Left hindlimb (tissue), 1 donor: ENCODE results near the gene NRDC.
"Not testable (repeated sequence)": the region's sequence is repeated elsewhere in the genome, so short reads cannot be mapped to it uniquely, and the experiment has no call there.

Source experiments
- DNase-seq: peaks from one replicate; pipeline ENCODE4 v3.0.0-alpha.2; 2018

The NRDC gene

GRCh38 chr1:51894748-51895147, 16.2 kb upstream of the NRDC start:
- DNase-seq = not testable (repeated sequence)

- no peak for DNase-seq
Observed at GRCh38 chr1:51878308-51878615, 265 bp downstream of the NRDC start.

GRCh38 chr1:51877434-51878307, 856 bp downstream of the NRDC start:
- no peak for DNase-seq

GRCh38 chr1:51875836-51876235, 2.7 kb downstream of the NRDC start:
- no peak for DNase-seq

GRCh38 chr1:51875291-51875772, 3.2 kb downstream of the NRDC start:
- DNase-seq = no peak

- not testable (repeated sequence) for DNase-seq
Observed at GRCh38 chr1:51873270-51873669, 5.3 kb downstream of the NRDC start.

GRCh38 chr1:51871351-51871975, 7.1 kb downstream of the NRDC start:
- no peak for DNase-seq

- DNase-seq = no peak
Observed at GRCh38 chr1:51870603-51871350, 7.8 kb downstream of the NRDC start.

- no peak for DNase-seq
Observed at GRCh38 chr1:51867479-51868232, 10.9 kb downstream of the NRDC start.

- DNase-seq = no peak
Observed at GRCh38 chr1:51863384-51863783, 15.1 kb downstream of the NRDC start.

- no peak for DNase-seq
Observed at GRCh38 chr1:51861669-51862068, 16.9 kb downstream of the NRDC start.

GRCh38 chr1:51859735-51860134, 18.8 kb downstream of the NRDC start:
- DNase-seq = no peak

GRCh38 chr1:51859333-51859732, 19.2 kb downstream of the NRDC start:
- DNase-seq = no peak

GRCh38 chr1:51858892-51859291, 19.6 kb downstream of the NRDC start:
- DNase-seq = no peak

GRCh38 chr1:51856745-51857144, 21.8 kb downstream of the NRDC start:
- no peak for DNase-seq

- DNase-seq = no peak
Observed at GRCh38 chr1:51855624-51856023, 22.9 kb downstream of the NRDC start.

GRCh38 chr1:51853360-51853759, 25.2 kb downstream of the NRDC start:
- no peak for DNase-seq

- DNase-seq = no peak
Observed at GRCh38 chr1:51851882-51852396, 26.6 kb downstream of the NRDC start.

- no peak for DNase-seq
Observed at GRCh38 chr1:51850420-51851223, 27.9 kb downstream of the NRDC start.

GRCh38 chr1:51847294-51847920, 31.1 kb downstream of the NRDC start:
- DNase-seq = no peak

GRCh38 chr1:51843948-51844347, 34.6 kb downstream of the NRDC start:
- no peak for DNase-seq
